ENCODE results near the gene MYRF. TPM values are rescaled to one million over a fixed set of nuclear protein-coding genes. Genes with fewer than 3 reads are reported as not detected.

Gene MYRF
- total and polyA plus RNA-seq, 9 of the 15 experiments (the other 6 are each of a cell fraction or from before 2014, with no cell fraction given), result 2.3 to 25.8 (median 7.1) TPM

DNA sequence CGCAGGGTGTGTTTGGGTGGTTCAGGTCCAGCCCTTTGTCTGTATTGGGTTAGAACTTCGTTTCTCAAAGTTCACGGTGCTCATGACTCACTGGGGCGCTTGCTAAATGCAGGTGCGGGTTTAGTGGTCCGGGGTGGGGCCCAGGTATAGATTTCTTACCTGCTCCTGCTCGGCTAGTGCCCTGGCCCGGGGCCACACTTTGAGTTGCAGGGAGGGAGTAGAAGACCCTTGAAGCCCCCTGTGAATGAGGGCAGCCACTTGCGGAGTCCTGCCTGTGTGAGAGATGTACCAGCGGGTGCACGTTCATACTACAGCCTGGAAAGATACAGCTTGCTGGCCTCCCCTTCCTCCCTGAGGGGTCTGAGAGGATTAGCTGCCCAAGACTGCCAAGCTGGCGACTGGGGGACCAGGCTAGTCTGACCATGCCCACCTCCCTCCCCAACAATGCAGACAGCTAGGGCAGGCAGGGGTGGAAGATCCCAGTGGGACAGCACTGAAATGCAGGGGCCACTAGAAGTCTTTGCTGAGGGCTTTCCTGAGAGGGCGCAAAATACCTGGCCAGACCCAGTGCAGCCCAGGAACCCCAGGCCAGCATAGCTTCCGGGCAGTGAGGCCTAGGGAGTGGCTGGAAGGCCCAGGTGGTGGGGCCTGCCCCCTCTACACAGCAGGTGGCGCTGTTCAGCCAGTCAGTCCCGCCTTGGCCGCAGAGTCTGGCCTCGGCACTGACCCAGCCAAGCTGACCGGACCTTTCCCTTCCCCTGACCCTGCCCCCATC lies 5.1 kb upstream of the MYRF start (continued):
- TF ChIP-seq, protein P1, sequence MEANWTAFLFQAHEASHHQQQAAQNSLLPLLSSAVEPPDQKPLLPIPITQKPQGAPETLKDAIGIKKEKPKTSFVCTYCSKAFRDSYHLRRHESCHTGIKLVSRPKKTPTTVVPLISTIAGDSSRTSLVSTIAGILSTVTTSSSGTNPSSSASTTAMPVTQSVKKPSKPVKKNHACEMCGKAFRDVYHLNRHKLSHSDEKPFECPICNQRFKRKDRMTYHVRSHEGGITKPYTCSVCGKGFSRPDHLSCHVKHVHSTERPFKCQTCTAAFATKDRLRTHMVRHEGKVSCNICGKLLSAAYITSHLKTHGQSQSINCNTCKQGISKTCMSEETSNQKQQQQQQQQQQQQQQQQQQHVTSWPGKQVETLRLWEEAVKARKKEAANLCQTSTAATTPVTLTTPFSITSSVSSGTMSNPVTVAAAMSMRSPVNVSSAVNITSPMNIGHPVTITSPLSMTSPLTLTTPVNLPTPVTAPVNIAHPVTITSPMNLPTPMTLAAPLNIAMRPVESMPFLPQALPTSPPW (CRISPR knock-in tag; IDR thresholded peaks at IDR 0.05), result peak; percentile 44
- TF ChIP-seq HMGN3 (IDR thresholded peaks at IDR 0.05; ENCODE audit: borderline replicate concordance, extremely low read depth, insufficient read length, low read depth, low read length) (peak; percentile 27), RCOR1 (IDR thresholded peaks at IDR 0.05; ENCODE audit: borderline replicate concordance in 1 of 2, low read depth in 2 of 2, low read length in 2 of 2) (peak in 1 of 2 experiments; percentile 34; a peak in 1 of 4 replicates), NONO (IDR thresholded peaks at IDR 0.05; ENCODE audit: low read depth in 2 of 2, low read length in 1 of 2) (peak in 1 of 2 experiments; percentile 49; a peak in 1 of 4 replicates), ZBTB17 (CRISPR knock-in tag; IDR thresholded peaks at IDR 0.05) (0 out of 2 replicates have a peak, but pooled peaks have one; percentile 35), GATAD2A (IDR thresholded peaks at IDR 0.05) (0 out of 2 replicates have a peak, but pooled peaks have one; percentile 44), GTF2A2 (tag; IDR thresholded peaks at IDR 0.05) (no peak), DACH1 (IDR thresholded peaks at IDR 0.05; ENCODE audit: partially characterized antibody) (peak; percentile 37), GABPB2 (CRISPR knock-in tag; conservative IDR thresholded peaks at IDR 0.05) (no peak), SMARCB1 (IDR thresholded peaks at IDR 0.05; ENCODE audit: insufficient read length, low read depth) (no peak)
- TF ChIP-seq, protein P2, sequence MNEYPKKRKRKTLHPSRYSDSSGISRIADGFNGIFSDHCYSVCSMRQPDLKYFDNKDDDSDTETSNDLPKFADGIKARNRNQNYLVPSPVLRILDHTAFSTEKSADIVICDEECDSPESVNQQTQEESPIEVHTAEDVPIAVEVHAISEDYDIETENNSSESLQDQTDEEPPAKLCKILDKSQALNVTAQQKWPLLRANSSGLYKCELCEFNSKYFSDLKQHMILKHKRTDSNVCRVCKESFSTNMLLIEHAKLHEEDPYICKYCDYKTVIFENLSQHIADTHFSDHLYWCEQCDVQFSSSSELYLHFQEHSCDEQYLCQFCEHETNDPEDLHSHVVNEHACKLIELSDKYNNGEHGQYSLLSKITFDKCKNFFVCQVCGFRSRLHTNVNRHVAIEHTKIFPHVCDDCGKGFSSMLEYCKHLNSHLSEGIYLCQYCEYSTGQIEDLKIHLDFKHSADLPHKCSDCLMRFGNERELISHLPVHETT (CRISPR knock-in tag; conservative IDR thresholded peaks at IDR 0.05 in 1 of 2, IDR thresholded peaks at IDR 0.05 in 1 of 2), result peak in 1 of 2 experiments; percentile 46; a peak in 1 of 4 replicates
- TF ChIP-seq, protein P3, sequence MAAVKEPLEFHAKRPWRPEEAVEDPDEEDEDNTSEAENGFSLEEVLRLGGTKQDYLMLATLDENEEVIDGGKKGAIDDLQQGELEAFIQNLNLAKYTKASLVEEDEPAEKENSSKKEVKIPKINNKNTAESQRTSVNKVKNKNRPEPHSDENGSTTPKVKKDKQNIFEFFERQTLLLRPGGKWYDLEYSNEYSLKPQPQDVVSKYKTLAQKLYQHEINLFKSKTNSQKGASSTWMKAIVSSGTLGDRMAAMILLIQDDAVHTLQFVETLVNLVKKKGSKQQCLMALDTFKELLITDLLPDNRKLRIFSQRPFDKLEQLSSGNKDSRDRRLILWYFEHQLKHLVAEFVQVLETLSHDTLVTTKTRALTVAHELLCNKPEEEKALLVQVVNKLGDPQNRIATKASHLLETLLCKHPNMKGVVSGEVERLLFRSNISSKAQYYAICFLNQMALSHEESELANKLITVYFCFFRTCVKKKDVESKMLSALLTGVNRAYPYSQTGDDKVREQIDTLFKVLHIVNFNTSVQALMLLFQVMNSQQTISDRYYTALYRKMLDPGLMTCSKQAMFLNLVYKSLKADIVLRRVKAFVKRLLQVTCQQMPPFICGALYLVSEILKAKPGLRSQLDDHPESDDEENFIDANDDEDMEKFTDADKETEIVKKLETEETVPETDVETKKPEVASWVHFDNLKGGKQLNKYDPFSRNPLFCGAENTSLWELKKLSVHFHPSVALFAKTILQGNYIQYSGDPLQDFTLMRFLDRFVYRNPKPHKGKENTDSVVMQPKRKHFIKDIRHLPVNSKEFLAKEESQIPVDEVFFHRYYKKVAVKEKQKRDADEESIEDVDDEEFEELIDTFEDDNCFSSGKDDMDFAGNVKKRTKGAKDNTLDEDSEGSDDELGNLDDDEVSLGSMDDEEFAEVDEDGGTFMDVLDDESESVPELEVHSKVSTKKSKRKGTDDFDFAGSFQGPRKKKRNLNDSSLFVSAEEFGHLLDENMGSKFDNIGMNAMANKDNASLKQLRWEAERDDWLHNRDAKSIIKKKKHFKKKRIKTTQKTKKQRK (IDR thresholded peaks at IDR 0.05; ENCODE audit: borderline replicate concordance, low read depth, low read length), result no peak
- TF ChIP-seq, protein P4, sequence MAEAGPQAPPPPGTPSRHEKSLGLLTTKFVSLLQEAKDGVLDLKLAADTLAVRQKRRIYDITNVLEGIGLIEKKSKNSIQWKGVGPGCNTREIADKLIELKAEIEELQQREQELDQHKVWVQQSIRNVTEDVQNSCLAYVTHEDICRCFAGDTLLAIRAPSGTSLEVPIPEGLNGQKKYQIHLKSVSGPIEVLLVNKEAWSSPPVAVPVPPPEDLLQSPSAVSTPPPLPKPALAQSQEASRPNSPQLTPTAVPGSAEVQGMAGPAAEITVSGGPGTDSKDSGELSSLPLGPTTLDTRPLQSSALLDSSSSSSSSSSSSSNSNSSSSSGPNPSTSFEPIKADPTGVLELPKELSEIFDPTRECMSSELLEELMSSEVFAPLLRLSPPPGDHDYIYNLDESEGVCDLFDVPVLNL (CRISPR knock-in tag; IDR thresholded peaks at IDR 0.05; ENCODE audit: low read depth), result peak; percentile 55; the same call in 1 of the 2 replicates
- TF ChIP-seq, protein P5, sequence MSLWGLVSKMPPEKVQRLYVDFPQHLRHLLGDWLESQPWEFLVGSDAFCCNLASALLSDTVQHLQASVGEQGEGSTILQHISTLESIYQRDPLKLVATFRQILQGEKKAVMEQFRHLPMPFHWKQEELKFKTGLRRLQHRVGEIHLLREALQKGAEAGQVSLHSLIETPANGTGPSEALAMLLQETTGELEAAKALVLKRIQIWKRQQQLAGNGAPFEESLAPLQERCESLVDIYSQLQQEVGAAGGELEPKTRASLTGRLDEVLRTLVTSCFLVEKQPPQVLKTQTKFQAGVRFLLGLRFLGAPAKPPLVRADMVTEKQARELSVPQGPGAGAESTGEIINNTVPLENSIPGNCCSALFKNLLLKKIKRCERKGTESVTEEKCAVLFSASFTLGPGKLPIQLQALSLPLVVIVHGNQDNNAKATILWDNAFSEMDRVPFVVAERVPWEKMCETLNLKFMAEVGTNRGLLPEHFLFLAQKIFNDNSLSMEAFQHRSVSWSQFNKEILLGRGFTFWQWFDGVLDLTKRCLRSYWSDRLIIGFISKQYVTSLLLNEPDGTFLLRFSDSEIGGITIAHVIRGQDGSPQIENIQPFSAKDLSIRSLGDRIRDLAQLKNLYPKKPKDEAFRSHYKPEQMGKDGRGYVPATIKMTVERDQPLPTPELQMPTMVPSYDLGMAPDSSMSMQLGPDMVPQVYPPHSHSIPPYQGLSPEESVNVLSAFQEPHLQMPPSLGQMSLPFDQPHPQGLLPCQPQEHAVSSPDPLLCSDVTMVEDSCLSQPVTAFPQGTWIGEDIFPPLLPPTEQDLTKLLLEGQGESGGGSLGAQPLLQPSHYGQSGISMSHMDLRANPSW (CRISPR knock-in tag; IDR thresholded peaks at IDR 0.05), result no peak

Measured in K562 (cell line).